ENCODE data around the gene CFAP74. TPM values are rescaled to one million over a fixed set of nuclear protein-coding genes. Genes with fewer than 3 reads are reported as not detected.

The CFAP74 gene
- total and polyA plus RNA-seq, 2 donors (not counting 3 experiments of a cell fraction or from before 2014, with no cell fraction given), result not detected

GRCh38 chr1:1974834-1975233, 28.8 kb downstream of the CFAP74 start:
- Histone ChIP-seq H4K20me1 (replicated peaks; ENCODE audit: control insufficient read depth, extremely low read depth, insufficient read depth, low read length) (no peaks in the 10 kb centered on the region), H3K4me3 (replicated peaks in 1 of 3; ENCODE audit: insufficient read depth in 1 of 3, low read depth in 1 of 3, low read length in 3 of 3) (no peak overlapping the region), H3K9me3 (replicated peaks; ENCODE audit: control insufficient read depth, insufficient read depth, low read length) (no peaks in the 10 kb centered on the region), H3K79me2 (ENCODE audit: control insufficient read depth, insufficient read depth, low read length) (no peaks in the 10 kb centered on the region), H3K9ac (replicated peaks; ENCODE audit: extremely low read depth, insufficient read depth, low read length) (no peak overlapping the region), H3K4me2 (ENCODE audit: insufficient read depth, low read length) (no peak overlapping the region), H3K9me1 (replicated peaks; ENCODE audit: control insufficient read depth, extremely low read depth, insufficient read depth, low read length) (no peaks in the 10 kb centered on the region), H3K27me3 (ENCODE audit: control insufficient read depth in 2 of 2, insufficient read depth in 2 of 2, low read length in 2 of 2) (no peaks in the 10 kb centered on the region), H2AFZ (ENCODE audit: low read depth, low read length) (no peak overlapping the region), H3K4me1 (ENCODE audit: control insufficient read depth, extremely low read depth, insufficient read depth, low read length) (no peaks in the 10 kb centered on the region), H3K36me3 (ENCODE audit: control insufficient read depth in 2 of 2, extremely low read depth in 1 of 2, insufficient read depth in 2 of 2, low read length in 2 of 2) (no peaks in the 10 kb centered on the region), H3K27ac (ENCODE audit: insufficient read depth, low read depth, low read length) (no peak overlapping the region)
- intact Hi-C loops (cut with micrococcal nuclease) (no loop called here), dilution Hi-C loops (cut with MboI; ENCODE audit: extremely low pct_ligation_motif_present, low sequenced_read_pairs) (no loop called here)
- DNase-seq (ENCODE audit: low read depth, low spot score) (no peak), FAIRE-seq (no peak)
- BruUV-seq (replicated peaks), result no TSS peak
- TF ChIP-seq CTCF (IDR thresholded peaks at IDR 0.05; ENCODE audit: extremely low read depth in 1 of 2, insufficient read depth in 1 of 2, low read depth in 1 of 2, low read length in 2 of 2) (no peak), JUN (IDR thresholded peaks at IDR 0.05; ENCODE audit: borderline replicate concordance, insufficient read depth, insufficient read length, low read depth) (no peak), MAX (IDR thresholded peaks at IDR 0.05; ENCODE audit: insufficient read depth, insufficient read length) (no peak), POLR2AphosphoS5 (IDR thresholded peaks at IDR 0.05; ENCODE audit: insufficient read depth, low read depth, low read length) (no peak), POLR2A (IDR thresholded peaks at IDR 0.05; ENCODE audit: low read depth, low read length) (no peak), FOS (IDR thresholded peaks at IDR 0.05; ENCODE audit: borderline replicate concordance, insufficient read depth, low read length) (no peak), EZH2 (IDR thresholded peaks at IDR 0.05; ENCODE audit: borderline replicate concordance, low read depth, low read length, severe bottlenecking) (no peak), GATA2 (IDR thresholded peaks at IDR 0.05; ENCODE audit: insufficient read depth, insufficient read length, low read depth, low read length) (no peak), MYC (IDR thresholded peaks at IDR 0.05; ENCODE audit: low read depth, low read length) (no peak)
- ChIA-PET POLR2A (no interaction called here), CTCF (no interaction called here)

Data from endothelial cell of umbilical vein (primary cell).